IMR-90 (cell line): Measurements from ENCODE around the gene ACACB.

Source experiments
- POLR2A ChIP-seq: IDR thresholded peaks from 2 replicates; pipeline ENCODE4 v1.6.1; 2012; ENCODE audit warnings: mild to moderate bottlenecking, low read depth, low read length
- USF2 ChIP-seq: fragments of 150-350 bp; IDR thresholded peaks from 2 replicates; pipeline ENCODE4 v1.6.1; 2017; ENCODE audit warnings: mild to moderate bottlenecking, antibody characterized with exemption, low read length, low read depth
- TF ChIP-seq, protein P1 (sequence below): conservative IDR thresholded peaks from 2 replicates; pipeline ENCODE4 v1.5.1; 2012; ENCODE audit warnings: mild to moderate bottlenecking, low read depth, low read length, improper control_type of control experiment

DNA sequence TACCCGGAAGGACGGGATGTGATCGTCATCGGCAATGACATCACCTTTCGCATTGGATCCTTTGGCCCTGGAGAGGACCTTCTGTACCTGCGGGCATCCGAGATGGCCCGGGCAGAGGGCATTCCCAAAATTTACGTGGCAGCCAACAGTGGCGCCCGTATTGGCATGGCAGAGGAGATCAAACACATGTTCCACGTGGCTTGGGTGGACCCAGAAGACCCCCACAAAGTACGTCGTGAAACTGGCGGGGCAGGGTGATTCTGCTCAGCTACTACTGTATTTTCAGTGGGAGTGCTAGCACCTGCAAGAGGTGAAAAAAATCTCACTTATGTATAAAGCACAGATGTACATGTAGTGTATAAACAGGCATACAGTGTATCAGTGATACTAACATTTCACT is 129.8 kb downstream of the ACACB start:
- TF ChIP-seq USF2: no peak
- TF ChIP-seq, protein P1, sequence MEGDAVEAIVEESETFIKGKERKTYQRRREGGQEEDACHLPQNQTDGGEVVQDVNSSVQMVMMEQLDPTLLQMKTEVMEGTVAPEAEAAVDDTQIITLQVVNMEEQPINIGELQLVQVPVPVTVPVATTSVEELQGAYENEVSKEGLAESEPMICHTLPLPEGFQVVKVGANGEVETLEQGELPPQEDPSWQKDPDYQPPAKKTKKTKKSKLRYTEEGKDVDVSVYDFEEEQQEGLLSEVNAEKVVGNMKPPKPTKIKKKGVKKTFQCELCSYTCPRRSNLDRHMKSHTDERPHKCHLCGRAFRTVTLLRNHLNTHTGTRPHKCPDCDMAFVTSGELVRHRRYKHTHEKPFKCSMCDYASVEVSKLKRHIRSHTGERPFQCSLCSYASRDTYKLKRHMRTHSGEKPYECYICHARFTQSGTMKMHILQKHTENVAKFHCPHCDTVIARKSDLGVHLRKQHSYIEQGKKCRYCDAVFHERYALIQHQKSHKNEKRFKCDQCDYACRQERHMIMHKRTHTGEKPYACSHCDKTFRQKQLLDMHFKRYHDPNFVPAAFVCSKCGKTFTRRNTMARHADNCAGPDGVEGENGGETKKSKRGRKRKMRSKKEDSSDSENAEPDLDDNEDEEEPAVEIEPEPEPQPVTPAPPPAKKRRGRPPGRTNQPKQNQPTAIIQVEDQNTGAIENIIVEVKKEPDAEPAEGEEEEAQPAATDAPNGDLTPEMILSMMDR: no peak
- TF ChIP-seq POLR2A: no peak
